IMR-90 (cell line): Measurements from ENCODE around the gene MRGPRD. TPM values are rescaled to one million over a fixed set of nuclear protein-coding genes. Genes with fewer than 3 reads are reported as not detected.

ENCODE experiments used
- ATAC-seq: fragments of 200-7000 bp; cut with Tn5 transposase; 2 replicates; pipeline ENCODE4 v1.9.1; 2020; ENCODE audit warnings: low read depth, mild to moderate bottlenecking, moderate library complexity
- BruUV-seq: library from RNA; stranded (reverse); fragments of 400-500 nt; replicated peaks from 2 replicates; lab custom pipeline; 2021; lab: Mats Ljungman, UMichigan
- CTCF ChIA-PET: fragments of 300-600 bp; formaldehyde crosslinking; extraction: SDS; loops from one replicate; lab custom pipeline; 2021; ENCODE audit warnings: antibody characterized with exemption; lab: Yijun Ruan, JAX
- POLR2A ChIA-PET: fragments of 300-600 bp; sonication (Branson Sonifier 250); formaldehyde crosslinking; loops from one replicate; lab custom pipeline; 2022; ENCODE audit warnings: antibody characterized with exemption; ENCODE audit not compliant: unreplicated experiment; lab: Charles Lee
- DNase-seq: peaks from one replicate; pipeline ENCODE4 v3.0.0; 2013
- H2AFZ ChIP-seq: replicated peaks from 2 replicates; pipeline ENCODE3; 2013; ENCODE audit warnings: low read length, mild to moderate bottlenecking; ENCODE audit not compliant: poor library complexity
- H2AK5ac ChIP-seq: 2 replicates; pipeline ENCODE4 v1.6.1; 2013; ENCODE audit warnings: low read depth, low read length, inconsistent platforms
- H2AK9ac ChIP-seq: replicated peaks from 2 replicates; pipeline ENCODE3; 2013; ENCODE audit warnings: mild to moderate bottlenecking, low read depth, low read length, moderate library complexity; ENCODE audit not compliant: poor library complexity
- H2BK120ac ChIP-seq: 2 replicates; pipeline ENCODE4 v1.6.1; 2013; ENCODE audit warnings: low read depth, low read length, inconsistent platforms
- H2BK15ac ChIP-seq: 3 replicates; pipeline ENCODE4 v1.6.1; 2013; ENCODE audit warnings: low read depth, low read length, inconsistent platforms
- H2BK20ac ChIP-seq: 2 replicates; pipeline ENCODE4 v1.6.1; 2013; ENCODE audit warnings: low read depth, mild to moderate bottlenecking, inconsistent platforms, low read length, moderate library complexity
- H2BK5ac ChIP-seq: 2 replicates; pipeline ENCODE4 v1.6.1; 2013; ENCODE audit warnings: mild to moderate bottlenecking, low read depth, low read length, inconsistent platforms; ENCODE audit not compliant: poor library complexity, severe bottlenecking
- H3K14ac ChIP-seq: replicated peaks from 2 replicates; pipeline ENCODE4 v1.6.1; 2013; ENCODE audit warnings: low read depth, low read length, inconsistent platforms
- H3K18ac ChIP-seq: 2 replicates; pipeline ENCODE4 v1.6.1; 2013; ENCODE audit warnings: low read depth, low read length, control low read depth
- H3K23ac ChIP-seq: 2 replicates; pipeline ENCODE4 v1.6.1; 2013; ENCODE audit warnings: low read depth, low read length, inconsistent platforms
- H3K27ac ChIP-seq: 2 replicates; pipeline ENCODE4 v1.5.1; 2013; ENCODE audit warnings: mild to moderate bottlenecking, control low read depth, low read length; ENCODE audit not compliant: insufficient read depth
- H3K27me3 ChIP-seq: 2 replicates; pipeline ENCODE4 v1.6.1; 2013; ENCODE audit warnings: low read length; ENCODE audit not compliant: control insufficient read depth, insufficient read depth
- H3K36me3 ChIP-seq: 2 replicates; pipeline ENCODE4 v1.6.1; 2013; ENCODE audit warnings: low read length, mixed read lengths; ENCODE audit not compliant: control insufficient read depth, insufficient read depth
- H3K4ac ChIP-seq: 2 replicates; pipeline ENCODE4 v1.6.1; 2013; ENCODE audit warnings: low read depth, low read length, inconsistent platforms
- H3K4me1 ChIP-seq: 2 replicates; pipeline ENCODE4 v1.6.1; 2013; ENCODE audit warnings: low read length, mixed read lengths; ENCODE audit not compliant: control insufficient read depth, insufficient read depth
- H3K4me2 ChIP-seq: 2 replicates; pipeline ENCODE4 v1.6.1; 2013; ENCODE audit warnings: low read depth, mild to moderate bottlenecking, control low read depth, low read length, moderate library complexity
- H3K4me3 ChIP-seq: 2 replicates; pipeline ENCODE4 v1.5.1; 2013; ENCODE audit warnings: low read depth, mild to moderate bottlenecking, control low read depth, low read length, moderate library complexity; ENCODE audit not compliant: insufficient read depth
- H3K56ac ChIP-seq: 2 replicates; pipeline ENCODE4 v1.6.1; 2013; ENCODE audit warnings: low read length, inconsistent platforms; ENCODE audit not compliant: insufficient read depth; ENCODE audit errors: extremely low read depth
- H3K79me1 ChIP-seq, 2 experiments: 2 replicates each; pipeline ENCODE4 v1.6.1; 2013; ENCODE audit warnings: low read length in 2 of 2, inconsistent platforms in 1 of 2, low read depth in 1 of 2
- H3K9ac ChIP-seq: 2 replicates; pipeline ENCODE4 v1.6.1; 2013; ENCODE audit warnings: low read depth, low read length, control low read depth
- H3K9me1 ChIP-seq: 2 replicates; pipeline ENCODE4 v1.6.1; 2013; ENCODE audit warnings: low read length, inconsistent platforms; ENCODE audit not compliant: insufficient read depth
- H3K9me3 ChIP-seq: 2 replicates; pipeline ENCODE4 v1.6.1; 2013; ENCODE audit warnings: low read length; ENCODE audit not compliant: control insufficient read depth, insufficient read depth
- H4K20me1 ChIP-seq: 2 replicates; pipeline ENCODE4 v1.6.1; 2013; ENCODE audit warnings: low read length, inconsistent platforms; ENCODE audit not compliant: insufficient read depth
- H4K5ac ChIP-seq: 2 replicates; pipeline ENCODE4 v1.6.1; 2013; ENCODE audit warnings: mild to moderate bottlenecking, low read depth, low read length, control low read depth
- H4K8ac ChIP-seq, 2 experiments: 2 replicates each; pipeline ENCODE4 v1.6.1; 2013; ENCODE audit warnings: low read depth in 2 of 2, low read length in 2 of 2, control low read depth in 1 of 2, inconsistent platforms in 1 of 2
- H4K91ac ChIP-seq: 2 replicates; pipeline ENCODE4 v1.6.1; 2013; ENCODE audit warnings: low read depth, low read length, inconsistent platforms; ENCODE audit not compliant: insufficient read depth
- BHLHE40 ChIP-seq: fragments of 150-350 bp; IDR thresholded peaks from 2 replicates; pipeline ENCODE4 v1.6.1; 2016; ENCODE audit warnings: mild to moderate bottlenecking, low read depth, low read length
- CEBPB ChIP-seq: IDR thresholded peaks from 2 replicates; pipeline ENCODE4 v1.6.1; 2012; ENCODE audit warnings: low read depth, low read length, improper control_type of control experiment
- CHD1 ChIP-seq: IDR thresholded peaks from 2 replicates; pipeline ENCODE4 v1.6.1; 2012; ENCODE audit warnings: low read depth, low read length, improper control_type of control experiment
- FOS ChIP-seq: fragments of 150-350 bp; IDR thresholded peaks from 2 replicates; pipeline ENCODE4 v1.6.1; 2016; ENCODE audit warnings: low read depth, low read length
- NFE2L2 ChIP-seq: fragments of 150-350 bp; IDR thresholded peaks from 2 replicates; pipeline ENCODE4 v1.6.1; 2016; ENCODE audit warnings: low read depth, mild to moderate bottlenecking, low read length
- WGBS, 2 experiments: methylation state at CpG; one replicate each; pipeline versions ENCODE4 v1.1.5 to v1.1.7; 2013; ENCODE audit warnings: missing lambda C conversion rate in 2 of 2; ENCODE audit not compliant: insufficient read length in 1 of 2; ENCODE audit errors: extremely low coverage in 2 of 2; 5-methylcytosine and 5-hydroxymethylcytosine counted together
- dilution Hi-C: fragments of 300-500 bp; cut with HindIII; formaldehyde crosslinking; loops from one replicate; pipeline ENCODE4 v1.14.3; 2018; ENCODE audit warnings: low sequenced_read_pairs; ENCODE audit not compliant: unreplicated experiment
- in situ Hi-C: fragments of 300-500 bp; cut with MboI; formaldehyde crosslinking; loops from 3 replicates; pipeline ENCODE4 v1.14.3; 2019; ENCODE audit warnings: low sequenced_read_pairs, inconsistent platforms, mixed read lengths
- intact Hi-C: fragments of 100-400 bp; cut with micrococcal nuclease; formaldehyde crosslinking; loops from 2 replicates; pipeline ENCODE4 v1.10.0; 2022
- polyA plus RNA-seq, 3 experiments: library from polyadenylated mRNA; depleted of rRNA; stranded (reverse); fragments of >200 nt; gene quantifications; 2 replicates each; pipeline ENCODE4 v1.2.3, GENCODE V29; 2012; ENCODE audit warnings: low replicate concordance in 1 of 3
- total RNA-seq: library from RNA; depleted of rRNA; stranded (reverse); fragments of >200 nt; gene quantifications from 2 replicates; pipeline ENCODE4 v1.2.3, GENCODE V29; 2012

The MRGPRD gene
- total and polyA plus RNA-seq, 2 of the 4 experiments (the other 2 are of a cell fraction) = not detected

DNA sequence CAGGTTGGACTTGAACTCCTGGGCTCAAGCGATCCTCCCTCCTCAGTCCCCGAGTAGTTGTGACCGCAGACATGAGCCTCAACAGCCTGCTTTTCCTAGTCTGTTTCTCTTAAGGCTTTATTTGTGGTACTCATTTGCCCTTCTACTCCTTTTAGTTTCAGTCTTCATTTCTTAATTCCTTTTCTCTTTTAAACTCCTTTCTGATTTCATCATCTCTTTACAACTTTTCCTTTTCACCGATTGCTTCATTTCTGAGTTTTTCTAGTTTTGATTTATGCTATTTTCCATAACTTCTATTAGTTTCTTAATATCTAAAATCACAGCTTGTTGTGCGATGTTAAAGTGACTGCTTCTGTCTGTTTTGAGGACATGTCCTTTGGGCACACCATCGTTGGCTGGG is 49.5 kb upstream of the MRGPRD start:
- H2AFZ ChIP-seq = no peak overlapping the region
- H3K4me1 ChIP-seq = 0 out of 2 replicates have a peak, but pooled peaks cover 2% of the 10 kb centered on the region
- H3K9ac ChIP-seq = no peak overlapping the region
- H3K9me3 ChIP-seq = no peaks in the 10 kb centered on the region
- H4K91ac ChIP-seq = no peak overlapping the region
- CTCF ChIA-PET = no interaction called here
- H3K9me1 ChIP-seq = no peaks in the 10 kb centered on the region
- intact Hi-C loops (no loop called here), dilution Hi-C loops (no loop called here), in situ Hi-C loops (no loop called here)
- H3K14ac ChIP-seq = no peak overlapping the region
- H3K79me1 ChIP-seq = no peaks in the 10 kb centered on the region
- no peak overlapping the region for H2BK120ac ChIP-seq
- H2AK5ac ChIP-seq = no peak overlapping the region
- H2AK9ac ChIP-seq = no peak overlapping the region
- peaks cover 3% of the 10 kb centered on the region for H3K27me3 ChIP-seq
- BruUV-seq = no TSS peak
- WGBS, 2 experiments = 92 to 100% methylated on average over 1 to 2 of the region's 6 CpGs
- no peak overlapping the region for H3K56ac ChIP-seq
- POLR2A ChIA-PET = no interaction called here
- no peak overlapping the region for H4K8ac ChIP-seq
- H3K18ac ChIP-seq = no peak overlapping the region; the same call in 1 of the 2 replicates
- no peak overlapping the region for H3K4me3 ChIP-seq
- no peak overlapping the region for H3K4me2 ChIP-seq
- ATAC-seq = no peak
- no peak overlapping the region for H2BK20ac ChIP-seq
- no peak overlapping the region; the same call in 1 of the 2 replicates for H3K27ac ChIP-seq
- H2BK15ac ChIP-seq = no peak overlapping the region
- H4K5ac ChIP-seq = no peak overlapping the region
- no peak overlapping the region for H3K23ac ChIP-seq
- H2BK5ac ChIP-seq = no peak overlapping the region
- no peak for TF ChIP-seq NFE2L2
- no peak for TF ChIP-seq FOS
- TF ChIP-seq CEBPB = 0 out of 2 replicates have a peak, but pooled peaks have one; percentile 4
- TF ChIP-seq BHLHE40 = no peak
- TF ChIP-seq CHD1 = no peak
- no peaks in the 10 kb centered on the region for H3K36me3 ChIP-seq
- no peak overlapping the region for H3K4ac ChIP-seq
- H4K20me1 ChIP-seq = no peaks in the 10 kb centered on the region
- no peak for DNase-seq
